Measurements from ENCODE around the gene ACBD4. TPM values are rescaled to one million over a fixed set of nuclear protein-coding genes. Genes with fewer than 3 reads are reported as not detected.

The ACBD4 gene
- total and polyA plus RNA-seq, 2 of the 13 experiments (the other 11 are each of a cell fraction or from before 2014, with no cell fraction given): 16.1 to 26.9 TPM

GRCh38 chr17:45112559-45113423, 22.7 kb upstream of the ACBD4 start (continued):
- TF ChIP-seq SNAPC5 (CRISPR knock-in tag; IDR thresholded peaks at IDR 0.05; ENCODE audit: borderline replicate concordance) (no peak), ZBTB42 (CRISPR knock-in tag; IDR thresholded peaks at IDR 0.05) (no peak), KAT2B (IDR thresholded peaks at IDR 0.05; ENCODE audit: borderline replicate concordance, low read depth, low read length) (no peak), AGO1 (IDR thresholded peaks at IDR 0.05; ENCODE audit: low read depth, low read length, poor library complexity, severe bottlenecking) (peak; percentile 62), ARID5B (CRISPR knock-in tag; IDR thresholded peaks at IDR 0.05) (no peak), DR1 (CRISPR knock-in tag; IDR thresholded peaks at IDR 0.05) (no peak), MED13 (CRISPR knock-in tag; IDR thresholded peaks at IDR 0.05) (no peak), PHF5A (CRISPR knock-in tag; IDR thresholded peaks at IDR 0.05; ENCODE audit: low read depth, unreplicated experiment) (no peak), KDM2A (CRISPR knock-in tag; IDR thresholded peaks at IDR 0.05; ENCODE audit: borderline replicate concordance, low read depth) (no peak), EED (CRISPR knock-in tag; IDR thresholded peaks at IDR 0.05) (no peak), ZMYM3 (CRISPR knock-in tag; IDR thresholded peaks at IDR 0.05) (0 out of 2 replicates have a peak, but pooled peaks have one; percentile 11), TAF1 (CRISPR knock-in tag; IDR thresholded peaks at IDR 0.05) (no peak), NFE2 (CRISPR knock-in tag; IDR thresholded peaks at IDR 0.05) (no peak), STAT5B (CRISPR knock-in tag; IDR thresholded peaks at IDR 0.05) (no peak), ZNF468 (CRISPR knock-in tag; IDR thresholded peaks at IDR 0.05) (no peak)
- TF ChIP-seq, protein P1, sequence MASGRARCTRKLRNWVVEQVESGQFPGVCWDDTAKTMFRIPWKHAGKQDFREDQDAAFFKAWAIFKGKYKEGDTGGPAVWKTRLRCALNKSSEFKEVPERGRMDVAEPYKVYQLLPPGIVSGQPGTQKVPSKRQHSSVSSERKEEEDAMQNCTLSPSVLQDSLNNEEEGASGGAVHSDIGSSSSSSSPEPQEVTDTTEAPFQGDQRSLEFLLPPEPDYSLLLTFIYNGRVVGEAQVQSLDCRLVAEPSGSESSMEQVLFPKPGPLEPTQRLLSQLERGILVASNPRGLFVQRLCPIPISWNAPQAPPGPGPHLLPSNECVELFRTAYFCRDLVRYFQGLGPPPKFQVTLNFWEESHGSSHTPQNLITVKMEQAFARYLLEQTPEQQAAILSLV (CRISPR knock-in tag; IDR thresholded peaks at IDR 0.05; ENCODE audit: borderline replicate concordance): 0 out of 2 replicates have a peak, but pooled peaks have one; percentile 14
- TF ChIP-seq, protein P2, sequence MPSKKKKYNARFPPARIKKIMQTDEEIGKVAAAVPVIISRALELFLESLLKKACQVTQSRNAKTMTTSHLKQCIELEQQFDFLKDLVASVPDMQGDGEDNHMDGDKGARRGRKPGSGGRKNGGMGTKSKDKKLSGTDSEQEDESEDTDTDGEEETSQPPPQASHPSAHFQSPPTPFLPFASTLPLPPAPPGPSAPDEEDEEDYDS (CRISPR knock-in tag; IDR thresholded peaks at IDR 0.05): 0 out of 2 replicates have a peak, but pooled peaks have one; percentile 20
